SH-SY5Y (cell line): ENCODE data around the gene GAS7.

Source experiments
- GATA2 ChIP-seq: IDR thresholded peaks from 2 replicates; pipeline ENCODE4 v1.6.1; 2011; ENCODE audit warnings: mild to moderate bottlenecking, low read depth, low read length
- GATA3 ChIP-seq: IDR thresholded peaks from 2 replicates; pipeline ENCODE4 v1.6.1; 2011; ENCODE audit warnings: low read depth, mild to moderate bottlenecking, low read length, moderate library complexity

- TF ChIP-seq GATA2 (no peak), GATA3 (no peak)
Measured at GRCh38 chr17:10058921-10059683, 139.3 kb downstream of the GAS7 start.
